ENCODE data around the gene EPHA6.

Gene EPHA6

DNA sequence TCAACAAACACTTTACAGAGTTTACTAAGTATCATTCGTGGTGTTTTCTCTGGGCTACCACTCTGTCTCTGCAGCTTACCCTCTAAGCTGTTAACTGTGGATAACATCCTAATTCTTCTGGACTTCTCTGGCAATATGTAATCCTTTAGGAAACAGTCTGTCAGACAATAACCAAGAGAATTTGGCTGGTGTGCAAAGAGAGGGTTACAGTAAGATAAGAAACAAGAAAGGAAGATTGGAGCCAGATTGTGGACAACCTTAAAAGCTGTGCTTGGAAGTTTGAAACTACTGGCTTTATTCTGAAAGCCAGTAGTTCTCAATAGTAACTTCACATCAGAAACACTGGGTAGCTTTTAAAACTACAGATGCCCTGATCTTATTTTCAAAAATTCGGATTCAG, 950.9 kb downstream of the EPHA6 start:
- in situ Hi-C loops (cut with HindIII; ENCODE audit: low sequenced_read_pairs): no loop called here

DNA sequence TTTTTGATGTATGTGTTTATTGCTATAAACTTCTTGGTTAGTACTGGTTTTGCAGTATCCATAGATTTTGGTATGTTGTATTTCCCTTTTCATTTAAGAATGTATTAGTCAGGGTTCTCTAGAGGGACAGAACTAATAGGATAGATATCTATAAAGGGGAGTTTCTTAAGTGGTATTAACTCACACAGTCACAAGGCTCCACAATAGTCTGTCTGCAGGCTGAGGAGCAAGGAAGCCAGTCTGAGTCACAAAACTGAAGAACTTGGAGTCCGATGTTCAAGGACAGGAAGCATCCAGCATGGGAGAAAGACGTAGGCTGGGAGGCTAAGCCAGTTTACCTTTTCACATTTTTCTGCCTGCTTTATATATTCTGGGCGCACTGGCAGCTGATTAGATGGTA, 958.5 kb downstream of the EPHA6 start:
- in situ Hi-C loops (cut with HindIII; ENCODE audit: low sequenced_read_pairs): no loop called here

DNA sequence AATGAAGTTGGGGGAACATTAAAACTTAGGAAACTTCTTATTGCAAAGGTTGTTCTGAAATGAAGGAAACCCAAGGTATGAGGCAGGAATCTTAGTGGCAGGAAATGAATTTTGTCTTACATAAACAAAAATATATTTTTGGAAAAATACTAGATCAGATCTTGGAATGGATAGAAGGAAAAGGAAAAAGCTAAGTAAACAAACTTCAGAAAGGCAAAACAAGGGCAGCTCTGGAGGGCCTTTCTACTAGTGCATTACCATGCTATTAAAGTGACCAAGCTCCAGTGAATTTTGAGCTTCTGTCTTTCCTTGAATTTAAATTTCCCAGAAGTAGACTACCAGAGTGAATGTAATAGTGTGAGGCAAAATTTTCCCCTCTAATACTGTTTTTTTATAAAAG, 963.8 kb downstream of the EPHA6 start:
- in situ Hi-C loops (cut with HindIII; ENCODE audit: low sequenced_read_pairs): no loop called here

DNA sequence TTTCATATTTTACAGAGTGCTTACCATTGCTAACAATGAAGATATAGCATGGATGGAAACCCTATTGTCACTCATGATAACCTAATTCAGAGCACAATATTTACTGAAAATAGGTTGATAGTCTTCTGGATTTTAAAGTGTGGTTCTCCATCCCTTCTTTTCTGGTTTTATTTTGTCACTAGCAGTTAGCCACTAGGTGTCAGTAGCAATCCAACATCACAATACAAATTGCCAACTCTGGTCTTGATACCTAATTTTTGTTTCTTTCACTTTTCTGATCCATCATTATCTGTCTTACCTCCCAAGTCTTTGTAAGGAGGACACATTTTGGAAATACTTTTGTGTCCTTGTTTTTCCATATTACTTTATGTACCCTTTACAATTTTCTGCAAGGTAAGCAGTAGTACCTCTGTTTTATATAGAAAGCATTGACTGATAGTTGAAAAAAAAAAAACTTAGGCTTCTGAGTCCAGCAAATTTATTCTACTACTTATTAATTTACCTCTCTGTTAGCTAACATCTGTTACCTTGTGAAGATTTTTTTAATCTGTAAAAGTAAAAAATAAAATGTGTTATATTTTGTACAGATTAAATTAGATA, 979.1 kb downstream of the EPHA6 start:
- in situ Hi-C loops (cut with HindIII; ENCODE audit: low sequenced_read_pairs): no loop called here

DNA sequence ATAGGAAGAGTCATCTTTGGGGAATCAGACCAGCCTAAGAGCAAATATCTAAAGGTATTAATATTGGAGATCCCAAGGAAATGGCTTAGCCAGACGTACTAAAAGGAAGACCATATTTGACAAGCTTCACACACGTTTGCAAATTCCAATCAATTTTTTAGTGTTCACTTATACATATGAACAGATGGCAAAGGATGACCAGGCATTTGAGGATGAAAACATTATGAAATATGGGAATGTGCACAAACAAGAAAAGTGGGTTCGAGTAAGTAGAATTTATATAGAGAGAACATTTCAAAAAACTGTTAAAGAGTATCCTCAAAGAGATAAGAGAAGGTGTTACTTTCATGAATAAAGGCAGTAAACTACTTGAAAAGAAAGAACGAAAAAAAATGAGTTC, 981.6 kb downstream of the EPHA6 start:
- in situ Hi-C loops (cut with HindIII; ENCODE audit: low sequenced_read_pairs): no loop called here

All from DLD1 (cell line).